ENCODE measurements around the gene GMDS.

Gene GMDS

GRCh38 chr6:1908784-1909183 is 336.6 kb downstream of the GMDS start:
- DNase-seq (ENCODE audit: low read depth in 4 of 4, low spot score in 1 of 4) = no peak

- DNase-seq (ENCODE audit: low read depth in 4 of 4, low spot score in 1 of 4) = no peak
These were observed 338.8 kb downstream of the GMDS start for GRCh38 chr6:1906609-1907008.

GRCh38 chr6:1906014-1906413 is 339.4 kb downstream of the GMDS start:
- DNase-seq (ENCODE audit: low read depth in 4 of 4, low spot score in 1 of 4) = no peak

GRCh38 chr6:1904898-1905297 is 340.5 kb downstream of the GMDS start:
- DNase-seq (ENCODE audit: low read depth in 4 of 4, low spot score in 1 of 4) = no peak

- no peak for DNase-seq (ENCODE audit: low read depth in 4 of 4, low spot score in 1 of 4)
These were observed 341.0 kb downstream of the GMDS start for GRCh38 chr6:1904466-1904799.

GRCh38 chr6:1903780-1904465 is 341.5 kb downstream of the GMDS start:
- no peak for DNase-seq (ENCODE audit: low read depth in 4 of 4, low spot score in 1 of 4)

GRCh38 chr6:1901556-1901955 is 343.8 kb downstream of the GMDS start:
- DNase-seq (ENCODE audit: low read depth in 4 of 4, low spot score in 1 of 4) = no peak

GRCh38 chr6:1896897-1897296 is 348.5 kb downstream of the GMDS start:
- DNase-seq (ENCODE audit: low read depth in 4 of 4, low spot score in 1 of 4) = no peak

- DNase-seq (ENCODE audit: low read depth in 4 of 4, low spot score in 1 of 4) = no peak
These were observed 349.7 kb downstream of the GMDS start for GRCh38 chr6:1895721-1896120.

- DNase-seq (ENCODE audit: low read depth in 4 of 4, low spot score in 1 of 4) = no peak
These were observed 350.5 kb downstream of the GMDS start for GRCh38 chr6:1894954-1895353.

GRCh38 chr6:1893470-1894130 is 351.8 kb downstream of the GMDS start:
- DNase-seq (ENCODE audit: low read depth in 4 of 4, low spot score in 1 of 4) = no peak

GRCh38 chr6:1892716-1893115 is 352.7 kb downstream of the GMDS start:
- no peak for DNase-seq (ENCODE audit: low read depth in 4 of 4, low spot score in 1 of 4)

GRCh38 chr6:1890987-1891386 is 354.4 kb downstream of the GMDS start:
- DNase-seq (ENCODE audit: low read depth in 4 of 4, low spot score in 1 of 4) = no peak

- DNase-seq (ENCODE audit: low read depth in 4 of 4, low spot score in 1 of 4) = no peak
These were observed 355.3 kb downstream of the GMDS start for GRCh38 chr6:1890071-1890470.

GRCh38 chr6:1885576-1886011 is 359.8 kb downstream of the GMDS start:
- no peak for DNase-seq (ENCODE audit: low read depth in 4 of 4, low spot score in 1 of 4)

GRCh38 chr6:1884313-1884712 is 361.1 kb downstream of the GMDS start:
- no peak for DNase-seq (ENCODE audit: low read depth in 4 of 4, low spot score in 1 of 4)

GRCh38 chr6:1878330-1878729 is 367.1 kb downstream of the GMDS start:
- DNase-seq (ENCODE audit: low read depth in 4 of 4, low spot score in 1 of 4) = no peak

- DNase-seq (ENCODE audit: low read depth in 4 of 4, low spot score in 1 of 4) = no peak
These were observed 371.6 kb downstream of the GMDS start for GRCh38 chr6:1873781-1874180.

GRCh38 chr6:1872649-1873131 is 372.7 kb downstream of the GMDS start:
- no peak for DNase-seq (ENCODE audit: low read depth in 4 of 4, low spot score in 1 of 4)

- DNase-seq (ENCODE audit: low read depth in 4 of 4, low spot score in 1 of 4) = no peak
These were observed 373.6 kb downstream of the GMDS start for GRCh38 chr6:1871724-1872315.

- DNase-seq (ENCODE audit: low read depth in 4 of 4, low spot score in 1 of 4) = no peak
These were observed 374.5 kb downstream of the GMDS start for GRCh38 chr6:1870932-1871331.

GRCh38 chr6:1870251-1870650 is 375.2 kb downstream of the GMDS start:
- no peak for DNase-seq (ENCODE audit: low read depth in 4 of 4, low spot score in 1 of 4)

- no peak for DNase-seq (ENCODE audit: low read depth in 4 of 4, low spot score in 1 of 4)
These were observed 375.6 kb downstream of the GMDS start for GRCh38 chr6:1869769-1870168.
